Measurements from ENCODE around the gene STON2.

STON2 gene

GRCh38 chr14:81423504-81423903, 23.4 kb upstream of the STON2 start:
- DNase-seq (ENCODE audit: low read depth, low spot score): no peak

DNA sequence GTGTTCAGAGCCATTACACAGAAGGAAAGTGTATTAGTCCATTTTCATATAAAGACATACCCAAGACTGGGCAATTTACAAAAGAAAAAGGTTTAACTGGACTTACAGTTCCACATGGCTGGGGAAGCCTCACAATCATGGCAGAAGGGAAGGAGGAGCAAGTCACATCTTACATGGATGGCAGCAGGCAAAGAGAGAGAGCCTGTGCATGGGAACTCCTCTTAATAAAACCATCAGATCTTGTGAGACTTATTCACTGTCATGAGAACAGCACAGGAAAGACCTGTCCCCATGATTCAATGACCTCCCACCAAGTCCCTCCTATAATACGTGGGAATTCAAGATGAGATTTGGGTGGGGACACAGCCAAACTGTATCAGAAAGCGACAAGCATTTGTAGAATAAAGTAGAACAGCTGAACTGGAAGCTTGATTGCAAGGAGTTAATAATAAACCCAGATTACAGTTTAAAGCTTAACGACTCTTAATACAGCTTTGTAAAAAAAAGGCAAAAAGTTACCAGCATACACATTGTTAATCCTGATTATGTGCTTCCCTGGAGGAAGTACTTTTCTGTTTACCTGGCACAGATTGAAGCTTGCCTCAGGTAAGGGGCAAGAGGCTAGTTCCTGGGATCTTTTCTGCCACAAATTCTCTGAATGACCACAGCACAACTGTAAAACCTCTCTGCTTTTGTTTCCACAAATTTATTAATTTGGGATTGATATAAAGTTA, 18.1 kb upstream of the STON2 start:
- no peak for DNase-seq (ENCODE audit: low read depth, low spot score)

DNA sequence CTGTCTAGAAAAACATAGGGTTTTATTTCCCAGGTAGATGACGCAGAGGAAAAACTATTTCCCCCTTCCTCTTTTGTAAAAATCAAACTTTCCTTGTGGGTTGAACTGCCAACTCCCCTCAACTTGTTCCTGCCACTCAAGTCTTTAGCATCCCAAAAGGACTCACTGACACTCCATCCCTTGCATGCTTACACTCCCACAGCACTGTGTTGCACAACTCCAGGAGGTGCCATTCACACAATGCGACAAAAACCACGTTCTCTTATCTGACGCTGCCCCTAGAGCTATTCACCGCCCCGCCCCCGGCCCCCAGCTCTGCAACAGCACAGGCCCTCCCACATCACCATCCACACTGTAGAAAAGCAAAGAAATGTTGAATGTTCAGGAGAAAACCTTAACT, 16.9 kb upstream of the STON2 start:
- DNase-seq (ENCODE audit: low read depth, low spot score): no peak

- DNase-seq (ENCODE audit: low read depth, low spot score): no peak
These were observed 16.2 kb upstream of the STON2 start for GRCh38 chr14:81416194-81416952.

DNA sequence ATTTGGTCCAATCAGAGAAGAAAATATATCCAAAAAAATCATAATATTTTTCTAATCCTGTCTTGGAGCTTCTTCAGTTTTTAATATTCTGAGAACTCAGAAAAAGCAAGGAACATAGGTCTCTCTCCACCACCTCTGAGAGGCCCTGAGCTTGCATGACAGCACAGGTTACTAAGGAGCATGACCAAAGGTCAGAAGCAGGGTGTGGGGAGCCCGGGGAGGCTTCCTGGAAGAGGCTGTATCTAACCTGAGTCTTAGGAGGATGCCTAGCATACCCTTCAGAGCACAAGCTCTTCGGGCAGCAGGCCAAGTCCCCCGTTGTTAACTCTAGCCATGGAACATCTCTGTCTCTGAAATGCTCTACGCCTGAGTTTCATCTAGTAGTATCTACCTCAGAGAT, 15.7 kb upstream of the STON2 start:
- no peak for DNase-seq (ENCODE audit: low read depth, low spot score)

GRCh38 chr14:81414123-81414522, 14.0 kb upstream of the STON2 start:
- no peak for DNase-seq (ENCODE audit: low read depth, low spot score)

GRCh38 chr14:81412779-81413178, 12.7 kb upstream of the STON2 start:
- no peak for DNase-seq (ENCODE audit: low read depth, low spot score)

DNA sequence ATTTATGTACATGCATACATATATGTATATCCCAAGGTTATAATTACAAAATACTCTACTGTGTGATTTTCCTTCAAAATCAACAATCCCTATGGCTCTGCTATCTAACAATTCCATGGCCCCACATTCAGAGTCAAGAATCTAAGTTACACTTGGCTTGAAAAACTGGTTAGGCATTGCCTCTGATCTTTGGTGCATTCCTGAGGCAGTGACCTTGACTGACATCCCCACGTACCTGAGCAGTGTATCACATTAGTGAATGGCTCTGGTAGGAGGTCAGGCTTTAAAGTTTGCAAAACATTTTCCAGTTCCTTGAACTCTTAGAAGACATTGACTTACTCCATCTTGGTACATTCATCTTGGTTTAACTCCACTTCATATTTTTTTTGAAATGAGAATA, 8.5 kb upstream of the STON2 start:
- no peak for DNase-seq (ENCODE audit: low read depth, low spot score)

DNA sequence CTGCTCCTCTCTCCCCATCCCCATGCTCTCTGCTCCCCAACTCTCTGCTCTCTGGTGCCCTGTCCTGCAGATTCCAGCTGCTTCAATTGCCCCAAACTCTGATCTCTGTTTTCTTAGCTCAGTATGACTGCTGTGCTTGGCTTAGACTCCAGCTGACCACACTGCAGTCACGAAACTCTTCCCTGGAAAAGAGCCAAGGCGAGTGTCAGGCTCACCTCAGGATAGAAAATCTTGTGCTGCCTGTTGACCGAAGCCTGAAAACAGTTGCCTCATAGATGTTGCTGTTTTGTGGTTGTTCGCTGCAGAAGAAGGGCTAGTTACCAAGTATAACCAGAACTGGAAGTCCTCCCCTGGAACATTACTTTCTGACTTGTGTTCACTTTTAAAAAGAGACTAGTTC, 6.7 kb upstream of the STON2 start:
- DNase-seq (ENCODE audit: low read depth, low spot score): peak; percentile 70

- DNase-seq (ENCODE audit: low read depth, low spot score): no peak
These were observed 2.0 kb upstream of the STON2 start for GRCh38 chr14:81402123-81402495.

DNA sequence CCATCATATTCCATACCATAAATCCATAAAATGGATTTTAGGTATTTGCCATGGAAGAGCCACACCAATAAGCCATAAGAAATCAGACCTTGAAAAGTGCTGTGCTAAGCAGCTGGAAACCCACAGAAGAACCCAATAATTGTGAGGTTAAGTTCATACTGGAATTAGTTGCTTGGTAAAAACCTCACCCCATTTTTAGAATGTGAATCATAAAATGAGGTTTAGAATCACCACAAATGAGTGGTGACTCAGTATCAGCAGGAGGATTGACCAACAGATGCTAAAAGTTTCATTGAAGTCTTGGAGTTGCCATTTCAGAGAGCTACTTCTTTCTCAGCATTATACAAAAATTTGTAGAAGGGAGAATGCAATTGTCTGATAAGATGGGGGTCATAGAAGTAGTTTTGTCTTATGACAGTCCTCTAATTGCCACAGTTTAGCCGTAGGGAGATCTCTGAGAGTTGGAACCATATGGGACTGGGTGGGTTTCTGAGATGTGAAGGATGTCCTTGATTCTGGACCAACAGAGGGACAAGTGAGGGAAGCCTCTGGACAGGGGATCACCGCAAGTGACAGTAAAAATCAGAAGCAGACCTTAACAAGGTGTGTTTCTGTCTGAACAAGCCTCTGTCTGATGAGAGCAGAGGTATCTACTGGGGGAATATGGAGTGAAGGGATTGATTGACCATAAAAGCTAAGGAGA, 1.4 kb upstream of the STON2 start:
- no peak for DNase-seq (ENCODE audit: low read depth, low spot score)

- DNase-seq (ENCODE audit: low read depth, low spot score): peak; percentile 57
These were observed 728 bp upstream of the STON2 start for GRCh38 chr14:81400852-81401251.

- no peak for DNase-seq (ENCODE audit: low read depth, low spot score)
These were observed 1.8 kb downstream of the STON2 start for GRCh38 chr14:81398196-81398891.

- no peak for DNase-seq (ENCODE audit: low read depth, low spot score)
These were observed 4.0 kb downstream of the STON2 start for GRCh38 chr14:81396113-81396512.

DNA sequence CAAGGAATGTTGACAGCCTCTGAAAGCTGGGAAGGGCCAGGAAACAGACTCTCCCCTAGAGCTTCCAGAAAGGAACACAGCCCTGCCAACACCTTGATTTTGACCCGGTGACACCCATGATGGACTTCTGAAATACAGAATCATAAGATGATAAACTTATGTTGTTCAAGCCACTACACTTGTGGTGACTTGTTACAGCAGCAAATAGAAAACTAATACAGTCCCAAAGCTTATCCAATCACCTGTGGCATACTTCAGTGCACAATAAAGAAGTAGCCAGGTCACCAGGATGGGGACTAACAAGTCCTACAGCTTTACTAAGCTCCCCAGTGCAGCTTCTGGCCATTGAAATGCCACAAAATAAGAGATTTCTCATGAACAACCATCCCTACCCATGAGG, 5.4 kb downstream of the STON2 start:
- no peak for DNase-seq (ENCODE audit: low read depth, low spot score)

- no peak for DNase-seq (ENCODE audit: low read depth, low spot score)
These were observed 7.0 kb downstream of the STON2 start for GRCh38 chr14:81392976-81393643.

DNA sequence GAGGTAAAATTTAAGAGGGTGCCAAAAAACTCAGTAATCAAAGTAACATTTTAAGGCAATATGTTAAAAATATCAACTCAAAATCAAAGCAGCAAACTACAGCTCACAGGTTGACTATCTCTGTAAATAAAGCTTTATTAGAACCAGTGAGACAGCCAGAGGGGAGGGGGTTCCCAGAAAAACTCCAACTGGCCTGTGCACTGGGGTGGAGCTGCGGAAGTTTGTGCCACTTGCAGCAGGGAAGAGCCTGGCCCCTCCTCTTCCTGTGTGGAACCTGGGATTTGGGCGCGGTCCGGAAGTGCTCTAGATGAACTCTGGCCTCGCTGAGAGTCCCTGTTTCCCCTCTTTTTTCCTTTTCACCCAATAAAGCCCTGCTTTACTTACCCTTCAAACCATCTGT, 8.1 kb downstream of the STON2 start:
- no peak for DNase-seq (ENCODE audit: low read depth, low spot score)

DNA sequence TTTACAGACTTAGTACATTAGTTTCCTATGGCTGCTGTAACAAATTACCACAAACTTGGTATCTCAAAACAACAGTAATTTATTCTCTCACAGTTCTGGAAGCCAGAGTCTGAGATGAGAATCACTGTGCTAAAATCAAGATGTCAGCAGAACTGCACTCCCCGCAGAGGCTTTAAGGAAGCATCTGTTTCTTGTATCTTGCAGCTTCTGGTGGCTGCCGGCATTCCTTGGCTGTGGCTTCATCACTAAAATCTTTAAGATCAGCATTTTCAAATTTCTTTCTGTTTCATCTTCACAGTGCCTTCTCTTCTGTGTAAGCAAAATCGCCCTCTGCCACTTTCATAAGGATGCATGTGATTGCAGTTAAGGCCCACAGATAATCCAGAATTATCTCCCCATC, 9.4 kb downstream of the STON2 start:
- no peak for DNase-seq (ENCODE audit: low read depth, low spot score)

GRCh38 chr14:81388336-81388735, 11.8 kb downstream of the STON2 start:
- no peak for DNase-seq (ENCODE audit: low read depth, low spot score)

DNA sequence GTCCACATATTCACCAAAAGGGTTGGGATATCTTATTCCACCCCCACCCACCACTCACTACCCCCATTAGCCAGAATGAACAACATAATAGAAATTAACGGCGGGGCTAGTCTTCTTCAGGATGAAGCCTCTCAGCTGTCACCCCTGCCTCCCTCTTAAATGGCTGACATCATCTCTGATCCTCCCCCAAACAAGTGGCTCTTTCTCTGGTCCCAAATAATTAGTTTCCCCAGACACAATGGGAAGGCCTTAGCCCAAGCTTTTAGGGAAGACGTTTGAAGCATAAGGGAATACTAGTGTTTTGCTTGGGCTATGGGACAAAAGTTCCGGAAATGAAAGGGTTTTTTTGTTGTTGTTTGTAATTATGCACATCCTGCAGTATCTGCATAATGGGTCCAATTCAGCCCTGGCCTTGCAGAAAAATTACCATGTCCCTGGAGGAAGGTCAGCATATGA, 13.8 kb downstream of the STON2 start:
- DNase-seq (ENCODE audit: low read depth, low spot score): no peak

GRCh38 chr14:81385886-81386285, 14.2 kb downstream of the STON2 start:
- DNase-seq (ENCODE audit: low read depth, low spot score): no peak

- no peak for DNase-seq (ENCODE audit: low read depth, low spot score)
These were observed 14.7 kb downstream of the STON2 start for GRCh38 chr14:81385419-81385818.

Measured in smooth muscle cell of the brain vasculature (primary cell).